ENCODE measurements around the gene STEAP3.

DNA sequence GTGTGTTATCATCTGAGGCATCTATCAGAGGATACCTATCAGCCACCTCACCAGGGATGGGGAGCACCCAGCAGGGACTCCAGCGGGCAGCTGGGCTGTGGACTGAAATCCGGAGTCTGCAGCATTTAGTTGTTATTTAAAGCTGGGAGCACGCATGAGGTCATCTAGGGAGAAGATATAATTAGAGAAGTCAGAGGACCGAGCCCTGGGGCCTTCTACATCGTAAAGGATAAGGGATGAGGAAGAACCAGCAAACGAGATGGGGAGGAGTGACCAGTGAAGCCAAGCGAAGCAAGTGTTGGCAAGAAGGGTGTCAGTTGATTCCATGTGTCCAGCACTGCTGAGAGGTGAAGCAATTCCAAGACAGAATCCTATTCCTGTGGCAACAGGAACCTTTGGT, 70.3 kb downstream of the STEAP3 start:
- TF ChIP-seq CTCF (IDR thresholded peaks at IDR 0.05) (no peak), EZH2 (IDR thresholded peaks at IDR 0.05; ENCODE audit: borderline replicate concordance, insufficient read depth, low read depth, low read length, poor library complexity, severe bottlenecking) (no peak)

Measured in B cell (primary cell).